ENCODE measurements around the gene C11orf98. TPM values are rescaled to one million over a fixed set of nuclear protein-coding genes. Genes with fewer than 3 reads are reported as not detected.

The C11orf98 gene
- total and polyA plus RNA-seq, 7 donors: 24.6 to 183 (median 47.4) TPM

GRCh38 chr11:62710001-62710345, 45.0 kb upstream of the C11orf98 start:
- peaks cover 0 to 36% (median 36%) of the 10 kb centered on the region in 4 donors for H3K4me1 ChIP-seq
- 63 to 66% methylated on average over 7 of the region's 7 CpGs for WGBS, 2 donors
- peak overlapping the region; percentile 44 to 59 (median 55) for H3K4me3 ChIP-seq
- TF ChIP-seq POLR2AphosphoS5 (IDR thresholded peaks at IDR 0.05): no peak
- no peak for TF ChIP-seq EP300 (IDR thresholded peaks at IDR 0.05)
- H3K27me3 ChIP-seq: no peaks in the 10 kb centered on the region
- H3K27ac ChIP-seq: peak overlapping the region; percentile 88 to 94 (median 92)
- peaks cover 14 to 46% (median 27%) of the 10 kb centered on the region in 4 donors for H3K36me3 ChIP-seq
- DNase-seq: peak; percentile 69
- intact Hi-C loops (cut with DNase I): no loop called here
- H3K9me3 ChIP-seq: no peaks in the 10 kb centered on the region

- peaks cover 0 to 40% (median 36%) of the 10 kb centered on the region in 4 donors for H3K4me1 ChIP-seq
- peak overlapping the region; percentile 88 to 94 (median 92) for H3K27ac ChIP-seq
- H3K27me3 ChIP-seq: no peaks in the 10 kb centered on the region
- 2 to 4% methylated on average over 47 of the region's 47 CpGs for WGBS, 2 donors
- H3K9me3 ChIP-seq: no peaks in the 10 kb centered on the region
- peak; percentile 55 to 71 for TF ChIP-seq POLR2A (IDR thresholded peaks at IDR 0.05)
- no peak for TF ChIP-seq CTCF (IDR thresholded peaks at IDR 0.05)
- TF ChIP-seq EP300 (IDR thresholded peaks at IDR 0.05): no peak
- peak; percentile 71 to 91 (median 84) for TF ChIP-seq POLR2AphosphoS5 (IDR thresholded peaks at IDR 0.05)
- peak; percentile 100 for DNase-seq
- peaks cover 10 to 41% (median 21%) of the 10 kb centered on the region in 4 donors for H3K36me3 ChIP-seq
- intact Hi-C loops (cut with DNase I): loop anchor here (5.0 kb wide), 3 partner anchors 42 to 97 kb away; partner anchors contain the start of genes C11orf98, CSKMT, EML3 and INTS5
- peak overlapping the region; percentile 44 to 59 (median 55) for H3K4me3 ChIP-seq
Observed at GRCh38 chr11:62709247-62710000, 44.4 kb upstream of the C11orf98 start.

GRCh38 chr11:62708793-62709192, 43.8 kb upstream of the C11orf98 start:
- TF ChIP-seq CTCF (IDR thresholded peaks at IDR 0.05) (no peak), EP300 (IDR thresholded peaks at IDR 0.05) (no peak), POLR2A (IDR thresholded peaks at IDR 0.05) (no peak), POLR2AphosphoS5 (IDR thresholded peaks at IDR 0.05) (no peak)
- H3K36me3 ChIP-seq: peaks cover 5 to 34% (median 15%) of the 10 kb centered on the region in 4 donors
- intact Hi-C loops (cut with DNase I): loop anchor here (5.0 kb wide), 3 partner anchors 41 to 96 kb away; partner anchors contain the start of genes C11orf98, CSKMT, EML3 and INTS5
- H3K27ac ChIP-seq: peak overlapping the region; percentile 88 to 94 (median 92)
- 2 to 5% methylated on average over 7 of the region's 7 CpGs for WGBS, 2 donors
- H3K4me1 ChIP-seq: peaks cover 0 to 40% (median 36%) of the 10 kb centered on the region in 4 donors
- no peaks in the 10 kb centered on the region for H3K9me3 ChIP-seq
- no peaks in the 10 kb centered on the region for H3K27me3 ChIP-seq
- DNase-seq: peak; percentile 73
- H3K4me3 ChIP-seq: peak overlapping the region; percentile 44 to 59 (median 55)

- WGBS, 2 donors: 79 to 81% methylated on average over 5 of the region's 5 CpGs
- peaks cover 0 to 40% (median 36%) of the 10 kb centered on the region in 4 donors for H3K4me1 ChIP-seq
- intact Hi-C loops (cut with DNase I): loop anchor here (5.0 kb wide), 3 partner anchors 41 to 96 kb away; partner anchors contain the start of genes C11orf98, CSKMT, EML3 and INTS5
- H3K27me3 ChIP-seq: no peaks in the 10 kb centered on the region
- H3K27ac ChIP-seq: peak overlapping the region; percentile 88 to 94 (median 92)
- H3K36me3 ChIP-seq: peaks cover 5 to 30% (median 13%) of the 10 kb centered on the region in 4 donors
- no peaks in the 10 kb centered on the region for H3K9me3 ChIP-seq
- peak overlapping the region in 1 of 4 donors; percentile 55 for H3K4me3 ChIP-seq
- peak; percentile 68 for DNase-seq
- TF ChIP-seq POLR2AphosphoS5 (IDR thresholded peaks at IDR 0.05) (no peak), EP300 (IDR thresholded peaks at IDR 0.05) (no peak), CTCF (IDR thresholded peaks at IDR 0.05) (no peak), POLR2A (IDR thresholded peaks at IDR 0.05) (no peak)
Observed at GRCh38 chr11:62708392-62708791, 43.4 kb upstream of the C11orf98 start.

GRCh38 chr11:62707277-62707861, 42.4 kb upstream of the C11orf98 start, which contains the start of the genes BSCL2 and GNG3:
Gene BSCL2, minus strand, starts transcription at chr11:62707424. Its CDS starts 229 bp downstream, at chr11:62707195.
Gene GNG3, plus strand, starts transcription at chr11:62707676. Its CDS starts 620 bp downstream, at chr11:62708296.
- Histone ChIP-seq H3K36me3 (peaks cover 0 to 21% (median 8%) of the 10 kb centered on the region in 4 donors), H3K9me3 (no peaks in the 10 kb centered on the region), H3K27ac (peak within 1 kb of the TSS; percentile 88 to 94 (median 92)), H3K4me1 (peaks cover 0 to 40% (median 36%) of the 10 kb centered on the region in 4 donors), H3K27me3 (no peaks in the 10 kb centered on the region), H3K4me3 (peak within 1 kb of the TSS; percentile 49 to 73 (median 62))
- 83 to 86% methylated on average over 10 of the region's 10 CpGs for WGBS, 2 donors
- intact Hi-C loops (cut with DNase I): loop anchor here (5.0 kb wide), 3 partner anchors 40 to 95 kb away; partner anchors contain the start of genes C11orf98, CSKMT, EML3 and INTS5
- no peak for TF ChIP-seq EP300 (IDR thresholded peaks at IDR 0.05)
- no peak for TF ChIP-seq POLR2A (IDR thresholded peaks at IDR 0.05)
- TF ChIP-seq CTCF (IDR thresholded peaks at IDR 0.05): no peak
- no peak for TF ChIP-seq POLR2AphosphoS5 (IDR thresholded peaks at IDR 0.05)
- DNase-seq: no peak

Measured in sigmoid colon (tissue), 7 donors.